Raji (cell line): ENCODE data around the gene TSPAN9.

ENCODE experiments used
- POLR2A ChIP-seq: IDR thresholded peaks from 2 replicates; pipeline ENCODE4 v1.6.1; 2011; ENCODE audit warnings: low read depth, low read length, control low read depth; ENCODE audit not compliant: insufficient read depth

The TSPAN9 gene

GRCh38 chr12:3055026-3055703, 22.0 kb upstream of the TSPAN9 start:
- no peak for TF ChIP-seq POLR2A

- TF ChIP-seq POLR2A, result no peak
These were observed 21.3 kb upstream of the TSPAN9 start for GRCh38 chr12:3055704-3056467.

GRCh38 chr12:3061059-3061458, 16.1 kb upstream of the TSPAN9 start:
- TF ChIP-seq POLR2A, result no peak

DNA sequence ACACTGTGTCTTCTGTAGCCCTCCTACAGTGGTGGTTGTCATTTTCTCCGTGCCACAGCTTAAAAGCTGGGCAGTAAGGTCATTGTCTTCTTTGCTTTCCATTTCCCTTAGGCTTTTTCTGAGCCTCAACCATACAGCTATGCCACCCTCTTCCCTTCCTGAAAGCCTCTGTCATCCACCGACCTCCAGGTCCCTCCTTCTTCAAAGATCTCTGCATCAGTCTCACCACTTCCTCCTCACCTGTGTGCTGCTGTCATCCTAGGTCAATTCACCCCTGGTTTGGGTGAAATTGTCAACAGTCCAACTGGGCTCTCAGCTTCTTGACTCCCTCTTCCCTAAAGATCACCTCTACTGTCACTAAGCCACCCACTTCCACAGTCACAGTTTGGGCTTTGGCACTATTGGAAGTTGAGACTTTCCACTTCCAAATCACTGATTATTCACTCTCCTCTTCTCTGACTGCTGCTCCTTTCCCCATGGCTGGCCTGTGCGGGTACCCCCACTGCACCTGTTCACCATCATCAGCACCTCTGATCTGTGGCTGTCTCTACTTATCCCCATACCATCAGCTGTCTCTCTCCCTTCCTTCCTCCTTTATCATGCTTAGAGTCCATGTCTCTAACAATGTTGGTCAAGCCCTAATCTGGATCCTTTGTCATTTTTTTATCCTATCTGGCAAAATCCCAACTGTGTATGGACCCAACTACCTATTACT, 15.5 kb upstream of the TSPAN9 start:
- no peak for TF ChIP-seq POLR2A

GRCh38 chr12:3065300-3065699, 11.9 kb upstream of the TSPAN9 start:
- no peak for TF ChIP-seq POLR2A

- TF ChIP-seq POLR2A, result no peak
These were observed 7.5 kb upstream of the TSPAN9 start for GRCh38 chr12:3069714-3070113.

- TF ChIP-seq POLR2A, result no peak
These were observed 6.1 kb upstream of the TSPAN9 start for GRCh38 chr12:3071107-3071506.

DNA sequence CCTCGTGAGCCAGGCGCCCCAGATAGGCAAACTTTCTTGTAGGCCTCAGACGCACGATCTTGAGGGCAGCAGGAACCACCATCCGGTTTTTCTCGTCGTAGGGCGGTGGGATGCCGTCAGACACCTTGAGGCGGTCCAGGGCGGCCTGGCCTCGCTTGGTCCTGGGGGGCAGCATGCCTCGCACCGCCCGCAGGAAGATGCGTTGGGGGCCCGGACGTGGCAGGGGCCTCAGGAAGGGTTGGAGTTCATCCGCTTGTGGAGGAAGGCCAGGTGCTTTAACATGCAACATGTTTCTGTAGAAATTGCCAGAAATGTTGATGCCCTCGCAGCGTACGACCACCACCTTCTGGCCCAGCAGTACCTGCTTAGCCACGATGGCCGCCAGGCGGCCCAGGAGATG, 5.5 kb upstream of the TSPAN9 start:
- no peak for TF ChIP-seq POLR2A

GRCh38 chr12:3073438-3074250, 3.5 kb upstream of the TSPAN9 start:
- no peak for TF ChIP-seq POLR2A

DNA sequence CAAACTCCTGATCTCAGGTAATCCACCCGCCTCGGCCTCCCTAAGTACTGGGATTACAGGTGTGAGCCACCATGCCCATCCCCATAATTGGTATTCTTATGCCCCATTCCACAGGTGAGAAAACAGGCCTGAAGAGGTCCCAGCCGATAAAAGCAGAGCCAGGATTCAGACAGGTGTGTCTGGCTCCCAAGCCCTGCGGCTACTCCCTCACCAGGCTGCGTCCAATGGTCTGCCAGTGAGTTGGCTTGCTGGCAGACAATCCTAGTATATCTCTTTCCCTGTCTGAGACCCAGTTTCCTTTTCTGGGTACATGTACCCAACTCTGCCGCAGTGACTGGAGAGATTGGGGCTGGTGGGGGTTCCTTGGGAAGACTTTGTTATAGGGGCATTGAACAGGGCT, 1.9 kb upstream of the TSPAN9 start:
- no peak for TF ChIP-seq POLR2A

GRCh38 chr12:3077572-3078081, 448 bp downstream of the TSPAN9 start:
- TF ChIP-seq POLR2A, result no peak

DNA sequence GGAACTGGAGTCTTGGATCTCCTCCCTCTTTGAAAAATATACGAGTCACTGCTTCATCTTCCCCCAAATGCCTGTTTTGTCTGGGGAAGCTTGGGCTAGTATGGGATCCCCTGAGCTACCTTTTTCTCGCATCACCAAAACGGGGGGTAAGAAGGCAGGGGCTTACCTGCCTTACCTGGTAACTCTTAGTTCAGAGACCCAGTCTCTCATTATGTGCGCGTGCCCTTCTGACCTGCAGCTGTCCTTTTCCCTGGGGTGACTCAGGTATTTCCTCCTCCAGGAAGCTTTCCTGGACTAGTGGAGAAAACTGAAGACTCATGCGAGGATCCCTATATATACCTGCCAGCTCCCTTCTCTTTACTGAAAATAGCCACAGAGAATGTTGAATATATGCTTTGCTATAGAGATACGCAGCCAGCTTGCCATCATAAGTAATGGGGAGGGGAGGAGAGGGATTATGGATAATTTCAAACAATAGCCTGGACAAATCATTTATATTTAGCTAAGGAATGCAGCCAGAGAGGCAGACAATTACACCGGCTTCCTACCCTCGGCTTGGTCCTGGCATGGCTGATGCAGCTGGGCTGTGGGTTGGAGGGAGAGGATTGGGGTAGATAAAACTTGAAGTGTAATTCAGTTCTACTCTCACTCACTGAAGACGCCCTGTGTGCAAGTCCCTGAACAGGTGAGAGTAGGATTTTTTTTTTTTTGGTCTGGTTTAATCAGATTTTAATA, 1.1 kb downstream of the TSPAN9 start:
- no peak for TF ChIP-seq POLR2A

GRCh38 chr12:3081091-3081490, 3.9 kb downstream of the TSPAN9 start:
- TF ChIP-seq POLR2A, result no peak

DNA sequence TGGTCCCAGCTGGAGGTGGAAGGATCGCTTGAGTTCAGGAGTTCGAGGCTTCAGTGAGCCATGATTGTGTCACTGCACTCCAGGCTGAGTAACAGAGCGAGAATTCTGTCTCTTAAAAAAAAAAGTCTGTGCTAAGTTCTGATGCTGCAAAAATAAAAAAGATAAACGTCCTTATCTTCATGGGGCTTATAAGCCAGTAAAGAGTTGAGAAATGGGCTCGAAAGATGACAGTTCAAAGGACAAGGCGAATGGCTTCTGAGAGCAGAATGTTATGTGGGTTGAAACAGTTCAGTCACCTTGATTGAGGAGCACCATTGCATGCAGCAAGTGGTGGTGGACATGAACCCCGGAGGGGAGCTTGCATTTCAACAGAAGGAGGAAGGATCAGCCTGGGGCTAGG, 4.7 kb downstream of the TSPAN9 start:
- TF ChIP-seq POLR2A, result no peak
